Neutrophil (primary cell): Measurements from ENCODE around the gene GLI1.

Experiments used
- H3K27ac ChIP-seq: fragments of 200-600 bp; sonication (generic); 2 replicates; pipeline ENCODE4 v1.5.1; 2016; ENCODE audit warnings: mild to moderate bottlenecking, moderate library complexity
- H3K27me3 ChIP-seq: fragments of 200-600 bp; sonication (generic); 2 replicates; pipeline ENCODE4 v1.6.0; 2016; ENCODE audit warnings: mild to moderate bottlenecking
- H3K36me3 ChIP-seq: fragments of 200-600 bp; sonication (generic); 2 replicates; pipeline ENCODE4 v1.5.1; 2017
- H3K4me1 ChIP-seq, 2 experiments: fragments of 200-600 bp in 1 of 2; sonication (generic) in 1 of 2; 1 replicate in 1 of 2; 2 replicates in 1 of 2; pipeline versions ENCODE4 v1.5.1 to v1.6.1; 2013 to 2016; ENCODE audit warnings: low read depth in 1 of 2, low read length in 1 of 2, mild to moderate bottlenecking in 1 of 2, moderate library complexity in 1 of 2; ENCODE audit not compliant: control insufficient read depth in 1 of 2, insufficient read depth in 1 of 2
- H3K4me3 ChIP-seq, 2 experiments: fragments of 200-600 bp in 1 of 2; sonication (generic) in 1 of 2; 1 replicate in 1 of 2; 2 replicates in 1 of 2; pipeline ENCODE4 v1.5.1; 2013 to 2016; ENCODE audit warnings: low read depth in 1 of 2, low read length in 1 of 2, mild to moderate bottlenecking in 1 of 2, moderate library complexity in 1 of 2
- H3K9me3 ChIP-seq: fragments of 200-600 bp; sonication (generic); 2 replicates; pipeline ENCODE4 v1.5.1; 2016
- CTCF ChIP-seq: fragments of 200-600 bp; sonication (generic); IDR thresholded peaks from 2 replicates; pipeline ENCODE4 v1.5.1; 2016; ENCODE audit warnings: antibody characterized with exemption

GLI1 gene

GRCh38 chr12:57487055-57487596 lies 27.5 kb downstream of the GLI1 start:
- Histone ChIP-seq H3K27ac (peak overlapping the region; percentile 86), H3K27me3 (no peaks in the 10 kb centered on the region), H3K9me3 (no peaks in the 10 kb centered on the region), H3K36me3 (peaks cover 33% of the 10 kb centered on the region), H3K4me3 (peak overlapping the region; percentile 69 to 90), H3K4me1 (peaks cover 19% of the 10 kb centered on the region in 2 experiments)
- TF ChIP-seq CTCF: no peak

- H3K27me3 ChIP-seq: no peaks in the 10 kb centered on the region
- TF ChIP-seq CTCF: peak; percentile 54
- peak within 1 kb of the TSS; percentile 69 to 90 for H3K4me3 ChIP-seq
- H3K27ac ChIP-seq: peak within 1 kb of the TSS; percentile 86
- H3K9me3 ChIP-seq: no peaks in the 10 kb centered on the region
- H3K36me3 ChIP-seq: peaks cover 40% of the 10 kb centered on the region
- H3K4me1 ChIP-seq: peaks cover 19% of the 10 kb centered on the region in 2 experiments
Observed at GRCh38 chr12:57487597-57488401, 28.2 kb downstream of the GLI1 start, which contains the start of gene MARS1. TSS of gene MARS1 (plus strand) at chr12:57488068. CDS start at chr12:57488091, 23 bp downstream.

GRCh38 chr12:57488402-57489156 lies 29.0 kb downstream of the GLI1 start:
- H3K27me3 ChIP-seq: no peaks in the 10 kb centered on the region
- H3K4me1 ChIP-seq: peaks cover 19% of the 10 kb centered on the region in 2 experiments
- TF ChIP-seq CTCF: no peak

GRCh38 chr12:57489157-57489641 lies 29.6 kb downstream of the GLI1 start:
- Histone ChIP-seq H3K9me3 (no peaks in the 10 kb centered on the region), H3K27me3 (no peaks in the 10 kb centered on the region), H3K36me3 (peaks cover 45% of the 10 kb centered on the region), H3K27ac (no peak overlapping the region), H3K4me1 (peaks cover 19% of the 10 kb centered on the region in 2 experiments), H3K4me3 (peak overlapping the region in 1 of 2 experiments; percentile 90)
- no peak for TF ChIP-seq CTCF

More at GRCh38 chr12:57488402-57489156, 29.0 kb downstream of the GLI1 start:
- H3K9me3 ChIP-seq: no peaks in the 10 kb centered on the region
- peaks cover 42% of the 10 kb centered on the region for H3K36me3 ChIP-seq
- peak overlapping the region; percentile 86 for H3K27ac ChIP-seq
- H3K4me3 ChIP-seq: peak overlapping the region; percentile 69 to 90

- H3K9me3 ChIP-seq: no peaks in the 10 kb centered on the region
- no peak for TF ChIP-seq CTCF
- H3K27ac ChIP-seq: no peak overlapping the region
- peaks cover 50% of the 10 kb centered on the region for H3K36me3 ChIP-seq
- no peak overlapping the region for H3K4me3 ChIP-seq
- H3K27me3 ChIP-seq: no peaks in the 10 kb centered on the region
- peaks cover 19% of the 10 kb centered on the region in 2 experiments for H3K4me1 ChIP-seq
Observed at GRCh38 chr12:57490126-57490525, 30.5 kb downstream of the GLI1 start.
